ENCODE results near the gene INTS4. TPM values are rescaled to one million over a fixed set of nuclear protein-coding genes. Genes with fewer than 3 reads are reported as not detected.

INTS4 gene, protein sequence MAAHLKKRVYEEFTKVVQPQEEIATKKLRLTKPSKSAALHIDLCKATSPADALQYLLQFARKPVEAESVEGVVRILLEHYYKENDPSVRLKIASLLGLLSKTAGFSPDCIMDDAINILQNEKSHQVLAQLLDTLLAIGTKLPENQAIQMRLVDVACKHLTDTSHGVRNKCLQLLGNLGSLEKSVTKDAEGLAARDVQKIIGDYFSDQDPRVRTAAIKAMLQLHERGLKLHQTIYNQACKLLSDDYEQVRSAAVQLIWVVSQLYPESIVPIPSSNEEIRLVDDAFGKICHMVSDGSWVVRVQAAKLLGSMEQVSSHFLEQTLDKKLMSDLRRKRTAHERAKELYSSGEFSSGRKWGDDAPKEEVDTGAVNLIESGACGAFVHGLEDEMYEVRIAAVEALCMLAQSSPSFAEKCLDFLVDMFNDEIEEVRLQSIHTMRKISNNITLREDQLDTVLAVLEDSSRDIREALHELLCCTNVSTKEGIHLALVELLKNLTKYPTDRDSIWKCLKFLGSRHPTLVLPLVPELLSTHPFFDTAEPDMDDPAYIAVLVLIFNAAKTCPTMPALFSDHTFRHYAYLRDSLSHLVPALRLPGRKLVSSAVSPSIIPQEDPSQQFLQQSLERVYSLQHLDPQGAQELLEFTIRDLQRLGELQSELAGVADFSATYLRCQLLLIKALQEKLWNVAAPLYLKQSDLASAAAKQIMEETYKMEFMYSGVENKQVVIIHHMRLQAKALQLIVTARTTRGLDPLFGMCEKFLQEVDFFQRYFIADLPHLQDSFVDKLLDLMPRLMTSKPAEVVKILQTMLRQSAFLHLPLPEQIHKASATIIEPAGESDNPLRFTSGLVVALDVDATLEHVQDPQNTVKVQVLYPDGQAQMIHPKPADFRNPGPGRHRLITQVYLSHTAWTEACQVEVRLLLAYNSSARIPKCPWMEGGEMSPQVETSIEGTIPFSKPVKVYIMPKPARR
- 36.6 and 43.1 TPM in 2 replicates for total RNA-seq

DNA sequence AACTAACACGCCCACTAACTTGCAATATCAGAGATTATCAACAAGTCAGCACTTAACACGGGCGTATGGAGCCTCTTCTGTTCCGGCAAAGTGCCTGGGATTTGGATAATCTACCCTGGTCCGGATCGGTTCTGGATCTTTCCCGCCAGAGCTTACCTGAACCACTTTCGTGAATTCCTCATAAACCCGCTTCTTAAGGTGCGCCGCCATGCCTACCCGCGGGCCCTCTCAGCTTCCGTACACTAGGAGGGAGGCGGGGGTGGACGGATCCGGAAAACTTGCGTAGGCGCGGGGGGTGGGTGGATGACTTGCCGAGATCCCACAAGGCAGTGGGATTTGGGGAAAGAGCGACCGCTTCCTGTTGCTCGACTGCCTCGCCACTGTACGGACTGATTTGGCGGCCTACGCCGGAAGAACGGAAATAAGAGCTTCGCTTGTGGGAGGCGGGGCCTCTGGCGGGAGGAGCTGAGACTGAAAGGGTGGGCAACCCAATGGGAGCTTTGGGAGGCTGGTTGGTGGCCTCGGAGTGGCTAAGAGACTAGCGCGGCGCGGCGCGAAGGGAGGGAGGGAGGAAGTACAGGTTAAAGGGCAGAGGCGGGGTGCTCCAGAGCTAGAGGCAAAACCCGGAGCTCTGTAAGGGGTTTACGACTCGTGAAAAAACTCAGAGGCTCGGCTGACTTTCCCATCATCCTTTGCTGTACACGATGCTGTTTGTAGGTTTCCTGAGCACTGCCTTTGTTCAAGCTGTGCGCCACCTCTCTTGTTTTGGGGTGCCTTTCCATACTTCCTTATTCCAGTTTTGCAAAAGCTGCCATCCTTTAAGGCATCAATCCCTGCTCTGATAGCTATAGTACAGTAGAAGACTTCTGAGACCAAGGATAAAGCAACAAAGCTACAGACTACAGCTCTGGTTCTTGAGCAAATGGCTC lies at the start of gene INTS4:
TSS of gene INTS4 (minus strand) at position 235 of the 929 bp plus-strand sequence. CDS start at position 210, 25 bp downstream.

DNA sequence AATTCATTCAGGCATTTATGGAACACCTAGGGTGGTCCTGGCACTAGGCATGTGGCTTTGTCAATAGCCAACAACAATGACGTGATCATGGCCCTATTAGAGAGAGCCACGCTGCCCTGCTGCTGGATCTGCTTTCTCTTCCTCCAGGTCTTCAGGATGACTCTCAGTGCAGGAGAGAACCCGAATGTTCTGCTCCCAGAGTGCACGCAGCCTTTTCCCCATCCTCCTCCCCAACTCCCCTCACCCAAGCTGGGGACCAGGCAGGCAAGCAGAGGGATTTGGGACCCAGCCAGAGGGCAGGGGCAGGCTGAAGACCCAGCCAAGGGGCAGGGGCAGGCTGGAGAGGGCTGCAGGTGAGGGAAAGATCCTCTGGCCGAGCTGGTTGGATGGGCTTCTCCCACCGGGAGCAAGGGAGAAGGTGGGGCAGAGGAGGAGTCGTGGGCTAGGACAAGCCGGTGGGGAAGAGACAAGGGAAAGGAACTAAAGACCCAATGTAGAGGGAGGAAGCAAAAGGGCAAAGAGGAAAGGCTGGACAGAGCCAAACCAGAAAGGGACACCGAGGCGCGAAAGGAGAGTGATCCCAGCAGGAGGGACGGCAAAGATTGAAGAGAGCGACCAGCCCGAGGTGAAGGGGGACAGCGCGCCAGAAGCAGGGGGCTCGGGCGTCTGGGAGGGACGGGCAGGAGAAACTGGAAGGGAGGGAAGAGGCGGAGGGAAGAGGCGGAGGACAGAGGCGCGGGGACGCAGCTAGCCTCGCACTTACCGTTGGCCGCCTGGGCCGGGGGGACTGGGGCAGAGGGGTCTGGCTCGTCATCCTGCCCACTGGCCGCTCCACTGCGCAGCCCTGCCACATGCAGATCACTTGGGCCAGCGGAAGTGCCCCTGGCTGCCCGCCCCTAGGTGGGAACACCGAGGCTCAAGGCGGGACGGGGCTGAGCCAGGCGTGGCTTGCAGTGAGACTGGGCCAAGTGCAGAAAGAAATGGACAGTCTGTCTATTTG lies 28.2 kb upstream of the INTS4 start, which contains the start of gene KCTD14:
TSS of gene KCTD14 (minus strand) at position 880 of the 1,000 bp plus-strand sequence. CDS start at position 853, 27 bp downstream.

Small RNA genes lying within 50 kb of the gene (small RNA-seq; reads per million reads assigned to genes)
- gene AP002812.4, result not detected

Other genes with a start within 250 kb of the INTS4 start
- 35.9 and 45.8 TPM in 2 replicates for gene RSF1, start 173.9 kb downstream of the INTS4 start, total RNA-seq
- 24.5 and 25.2 TPM in 2 replicates for gene AAMDC, start 173.5 kb downstream of the INTS4 start, total RNA-seq
- 0.48 and 1.3 TPM in 2 replicates for gene KCTD14, start 28.6 kb upstream of the INTS4 start, total RNA-seq
- not detected in 2 replicates for gene THRSP, start 69.2 kb upstream of the INTS4 start, total RNA-seq
- 84.4 and 134 TPM in 2 replicates for gene NDUFC2, start 85.2 kb upstream of the INTS4 start, total RNA-seq
- 24.7 and 25.5 TPM in 2 replicates for gene ALG8, start 145.0 kb upstream of the INTS4 start, total RNA-seq
- 10.2 and 10.8 TPM in 2 replicates for gene KCTD21, start 194.0 kb upstream of the INTS4 start, total RNA-seq
- 7.7 and 10.5 TPM in 2 replicates for gene USP35, start 194.3 kb upstream of the INTS4 start, total RNA-seq

Measured in vein endothelial cell (primary cell).